Brain microvascular endothelial cell (primary cell): ENCODE measurements around the gene TCF12.

ENCODE experiments used
- DNase-seq: peaks from one replicate; pipeline ENCODE4 v3.0.0-alpha.2; 2020
- H3K27ac ChIP-seq: fragments of 250-450 bp; sonication (Bioruptor Pico); 2 replicates; pipeline ENCODE4 v1.5.1; 2020; ENCODE audit warnings: mild to moderate bottlenecking, moderate library complexity
- H3K27me3 ChIP-seq: fragments of 250-450 bp; sonication (Bioruptor Pico); replicated peaks from 2 replicates; pipeline ENCODE4 v1.5.1; 2020; ENCODE audit warnings: mild to moderate bottlenecking
- H3K36me3 ChIP-seq: fragments of 250-450 bp; sonication (Bioruptor Pico); replicated peaks from 2 replicates; pipeline ENCODE4 v1.5.1; 2020; ENCODE audit warnings: mild to moderate bottlenecking
- H3K4me3 ChIP-seq: 2 replicates; pipeline ENCODE4 v1.5.1; 2011; ENCODE audit warnings: low read depth, mild to moderate bottlenecking, control low read depth, low read length, moderate library complexity
- CTCF ChIP-seq: IDR thresholded peaks from 2 replicates; pipeline ENCODE4 v1.5.1; 2011; ENCODE audit warnings: low read depth, mild to moderate bottlenecking, moderate library complexity, low read length, control low read depth, inconsistent platforms; ENCODE audit errors: missing control alignments
- in situ Hi-C: cut with HindIII; loops from 2 replicates; pipeline ENCODE4 v1.10.0; 2017; ENCODE audit warnings: low sequenced_read_pairs, low pct_ligation_motif_present

Gene TCF12

GRCh38 chr15:57038040-57038439 lies 119.6 kb downstream of the TCF12 start:
- Histone ChIP-seq H3K4me3 (no peak overlapping the region), H3K27me3 (no peaks in the 10 kb centered on the region), H3K27ac (no peak overlapping the region), H3K36me3 (no peaks in the 10 kb centered on the region)
- no peak for DNase-seq
- in situ Hi-C loops: no loop called here
- TF ChIP-seq CTCF: no peak

- Histone ChIP-seq H3K27me3 (no peaks in the 10 kb centered on the region), H3K27ac (no peak overlapping the region), H3K36me3 (no peaks in the 10 kb centered on the region), H3K4me3 (no peak overlapping the region)
- in situ Hi-C loops: no loop called here
- no peak for DNase-seq
- no peak for TF ChIP-seq CTCF
Observed at GRCh38 chr15:57038496-57038895, 120.1 kb downstream of the TCF12 start.

GRCh38 chr15:57041416-57041815 lies 123.0 kb downstream of the TCF12 start:
- Histone ChIP-seq H3K36me3 (no peaks in the 10 kb centered on the region), H3K27me3 (no peaks in the 10 kb centered on the region), H3K27ac (no peak overlapping the region), H3K4me3 (no peak overlapping the region)
- no peak for DNase-seq
- TF ChIP-seq CTCF: no peak
- in situ Hi-C loops: no loop called here

- no peak overlapping the region for H3K4me3 ChIP-seq
- in situ Hi-C loops: no loop called here
- H3K27ac ChIP-seq: no peak overlapping the region
- H3K27me3 ChIP-seq: no peaks in the 10 kb centered on the region
- no peak for DNase-seq
- TF ChIP-seq CTCF: no peak
- H3K36me3 ChIP-seq: no peaks in the 10 kb centered on the region
Observed at GRCh38 chr15:57044072-57044702, 125.7 kb downstream of the TCF12 start.

- Histone ChIP-seq H3K27ac (no peak overlapping the region), H3K36me3 (no peaks in the 10 kb centered on the region), H3K4me3 (no peak overlapping the region), H3K27me3 (no peaks in the 10 kb centered on the region)
- no peak for DNase-seq
- in situ Hi-C loops: no loop called here
- TF ChIP-seq CTCF: no peak
Observed at GRCh38 chr15:57044970-57045369, 126.5 kb downstream of the TCF12 start.

- in situ Hi-C loops: no loop called here
- Histone ChIP-seq H3K4me3 (no peak overlapping the region), H3K36me3 (no peaks in the 10 kb centered on the region), H3K27me3 (no peaks in the 10 kb centered on the region), H3K27ac (no peak overlapping the region)
- TF ChIP-seq CTCF: no peak
- DNase-seq: no peak
Observed at GRCh38 chr15:57045741-57046382, 127.4 kb downstream of the TCF12 start.
